Activated CD8-positive, alpha-beta memory T cell treated with anti-CD3 and anti-CD28 coated beads, Interleukin-2, amount 50 U/mL, for 4 hours (primary cell): Measurements from ENCODE around the gene OR1C1.
"Not testable (repeated sequence)": the region's sequence is repeated elsewhere in the genome, so short reads cannot be mapped to it uniquely, and the experiment has no call there.

Experiments used
- DNase-seq: peaks from one replicate; pipeline ENCODE4 v3.0.0-alpha.2; 2020

Gene OR1C1

GRCh38 chr1:247760456-247760855, at the start of gene OR1C1:
Gene OR1C1, minus strand, starts transcription at chr1:247760556. Its CDS starts 2,150 bp downstream, at chr1:247758406.
- DNase-seq: no peak

- DNase-seq: no peak
Measured at GRCh38 chr1:247797518-247797917, 37.2 kb upstream of the OR1C1 start.

GRCh38 chr1:247769603-247770002, 9.2 kb upstream of the OR1C1 start:
- no peak for DNase-seq

- DNase-seq: not testable (repeated sequence)
Measured at GRCh38 chr1:247754311-247754710, 6.0 kb downstream of the OR1C1 start.

GRCh38 chr1:247749870-247750269, 10.5 kb downstream of the OR1C1 start:
- no peak for DNase-seq

GRCh38 chr1:247748041-247748440, 12.3 kb downstream of the OR1C1 start, which contains the start of gene OR14A2:
Gene OR14A2, minus strand, starts transcription at chr1:247748141.
- DNase-seq: no peak

- no peak for DNase-seq
Measured at GRCh38 chr1:247747616-247748015, 12.7 kb downstream of the OR1C1 start.

- DNase-seq: no peak
Measured at GRCh38 chr1:247746391-247746935, 13.9 kb downstream of the OR1C1 start.

- not testable (repeated sequence) for DNase-seq
Measured at GRCh38 chr1:247742215-247742760, 18.1 kb downstream of the OR1C1 start.

- DNase-seq: no peak
Measured at GRCh38 chr1:247741756-247742155, 18.6 kb downstream of the OR1C1 start.

GRCh38 chr1:247740721-247741120, 19.6 kb downstream of the OR1C1 start:
- DNase-seq: no peak

GRCh38 chr1:247738315-247738714, 22.0 kb downstream of the OR1C1 start, which contains the start of gene OR14K1:
Gene OR14K1, plus strand, starts transcription at chr1:247738615. Its CDS starts 0 bp downstream, at chr1:247738615.
- no peak for DNase-seq

- no peak for DNase-seq
Measured at GRCh38 chr1:247721222-247721621, 39.1 kb downstream of the OR1C1 start.

- DNase-seq: no peak
Measured at GRCh38 chr1:247716546-247716945, 43.8 kb downstream of the OR1C1 start, which contains the start of gene OR6F1. Gene OR6F1, minus strand, starts transcription at chr1:247716646. Its CDS starts 3,891 bp downstream, at chr1:247712755.

GRCh38 chr1:247713753-247714152, 46.6 kb downstream of the OR1C1 start:
- DNase-seq: no peak

- DNase-seq: not testable (repeated sequence)
Measured at GRCh38 chr1:247710681-247711080, 49.7 kb downstream of the OR1C1 start.
